IPS-NIHi7 (cell line): ENCODE measurements around the gene CES4A.
"Not testable (repeated sequence)": the region's sequence is repeated elsewhere in the genome, so short reads cannot be mapped to it uniquely, and the experiment has no call there.

ENCODE experiments used
- DNase-seq: peaks from one replicate; pipeline ENCODE4 v3.0.0; 2012; ENCODE audit warnings: mixed read lengths; ENCODE audit errors: extremely low spot score

The CES4A gene

DNA sequence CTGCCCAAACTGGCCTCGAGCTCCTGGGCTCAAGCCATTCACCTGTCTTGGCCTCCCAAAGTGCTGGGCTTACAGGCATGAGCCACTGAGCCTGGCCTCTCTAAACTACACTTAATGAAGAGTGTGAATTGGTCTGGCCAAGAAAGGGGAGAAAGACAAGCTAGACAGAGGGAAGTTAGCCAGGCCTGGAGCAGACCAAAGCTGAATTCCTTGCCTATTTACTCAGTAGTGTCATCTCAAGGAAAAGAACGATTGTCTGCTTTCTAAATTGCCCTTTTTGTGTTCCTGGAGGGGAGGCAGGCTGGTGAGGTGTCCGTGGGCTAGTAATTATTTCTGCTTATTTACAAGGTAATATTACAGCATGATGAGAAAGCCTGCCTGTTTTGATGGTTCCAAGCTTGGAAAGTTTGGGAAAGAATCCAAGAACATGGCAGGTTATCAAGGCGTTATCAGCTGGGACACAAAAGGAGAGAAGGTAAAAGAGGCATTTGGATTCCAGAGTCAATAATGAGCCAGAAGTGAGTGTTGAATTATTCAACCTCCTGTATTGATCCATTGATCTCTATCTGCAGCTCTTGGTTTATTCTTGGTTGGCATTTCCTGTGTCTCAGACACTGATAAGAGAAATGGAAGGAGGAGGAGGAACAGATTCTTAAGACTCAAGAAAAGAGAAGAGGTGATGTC is 34.3 kb downstream of the CES4A start:
- DNase-seq = no peak

DNA sequence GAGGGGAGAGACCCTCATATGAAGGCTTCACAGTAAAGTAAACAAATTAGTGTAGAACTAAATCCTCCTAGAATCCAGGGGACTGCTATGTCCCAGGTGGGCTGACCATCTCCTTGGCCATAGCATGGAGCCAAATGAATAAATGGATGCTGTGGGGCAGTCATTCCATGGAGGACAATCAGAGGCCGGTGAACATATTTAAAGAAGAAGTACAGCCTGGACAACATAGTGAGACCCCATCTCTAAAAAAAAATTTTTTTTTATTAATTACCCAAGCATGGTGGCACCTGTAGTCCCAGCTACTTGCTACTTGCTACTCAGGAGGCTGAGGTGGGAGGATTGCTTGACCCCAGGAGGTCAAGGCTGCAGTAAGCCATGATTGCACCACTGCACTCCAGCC is 35.3 kb downstream of the CES4A start:
- no peak for DNase-seq

DNA sequence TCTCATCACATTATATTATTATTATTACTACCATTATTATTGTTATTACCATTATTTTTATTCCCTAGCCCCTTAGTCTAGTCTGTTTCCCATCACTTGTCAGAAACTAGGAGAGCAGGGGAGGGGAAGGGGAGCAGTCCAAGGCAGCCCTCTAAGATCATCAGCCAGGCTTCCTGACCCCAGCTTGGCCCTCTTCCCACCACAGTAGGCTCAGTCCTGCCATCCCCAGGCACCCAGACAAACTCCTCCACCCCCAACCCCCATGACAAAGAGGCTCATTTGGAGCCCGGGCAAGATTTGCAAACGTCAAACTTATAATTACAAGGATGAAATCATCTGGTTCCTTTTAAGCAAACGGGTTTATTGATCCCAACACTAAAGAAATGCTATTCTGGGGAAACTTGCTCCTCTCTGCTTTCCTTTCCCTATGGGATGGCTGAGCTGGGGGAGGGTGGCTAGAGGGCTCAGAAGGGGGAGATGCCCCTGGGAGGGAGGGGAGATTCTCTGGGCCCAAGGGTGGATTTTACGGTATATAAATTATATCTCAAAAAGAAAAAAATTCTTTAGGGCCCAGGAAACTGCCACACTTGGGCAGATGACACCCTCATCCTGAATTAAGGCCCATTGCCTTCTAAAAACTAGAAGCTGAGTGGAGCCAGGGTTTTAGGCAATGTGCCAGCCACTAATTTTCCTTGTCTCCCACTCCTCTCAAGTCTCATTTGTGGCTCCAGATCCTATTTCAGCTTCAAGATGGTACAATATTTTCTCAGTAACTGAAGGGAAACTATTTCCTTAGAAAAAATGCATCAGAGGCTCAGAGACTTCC is 36.2 kb downstream of the CES4A start:
- no peak for DNase-seq

- DNase-seq = no peak
Measured at GRCh38 chr16:67025210-67025550, 36.8 kb downstream of the CES4A start.

DNA sequence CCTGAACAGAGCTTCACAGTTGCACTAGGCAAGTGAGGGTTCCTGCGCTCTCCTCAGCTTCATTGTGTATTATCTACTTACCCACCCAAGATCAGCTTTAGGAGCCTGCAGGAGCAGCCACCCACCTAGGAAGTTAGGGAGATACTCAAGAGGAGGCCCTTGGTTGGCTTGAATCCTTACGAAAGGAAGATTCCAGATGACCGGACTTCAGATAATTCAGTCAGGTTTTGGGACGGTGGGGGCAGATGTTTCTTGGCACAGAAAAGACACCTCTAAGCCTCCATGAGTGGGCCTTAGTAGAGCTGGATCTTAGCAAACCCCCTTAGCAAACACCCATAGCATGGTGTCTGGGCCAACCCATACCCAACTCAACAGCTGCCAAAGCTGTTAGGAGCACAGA is 38.2 kb downstream of the CES4A start:
- DNase-seq = no peak

- DNase-seq = no peak
Measured at GRCh38 chr16:67027046-67027445, 38.7 kb downstream of the CES4A start.

DNA sequence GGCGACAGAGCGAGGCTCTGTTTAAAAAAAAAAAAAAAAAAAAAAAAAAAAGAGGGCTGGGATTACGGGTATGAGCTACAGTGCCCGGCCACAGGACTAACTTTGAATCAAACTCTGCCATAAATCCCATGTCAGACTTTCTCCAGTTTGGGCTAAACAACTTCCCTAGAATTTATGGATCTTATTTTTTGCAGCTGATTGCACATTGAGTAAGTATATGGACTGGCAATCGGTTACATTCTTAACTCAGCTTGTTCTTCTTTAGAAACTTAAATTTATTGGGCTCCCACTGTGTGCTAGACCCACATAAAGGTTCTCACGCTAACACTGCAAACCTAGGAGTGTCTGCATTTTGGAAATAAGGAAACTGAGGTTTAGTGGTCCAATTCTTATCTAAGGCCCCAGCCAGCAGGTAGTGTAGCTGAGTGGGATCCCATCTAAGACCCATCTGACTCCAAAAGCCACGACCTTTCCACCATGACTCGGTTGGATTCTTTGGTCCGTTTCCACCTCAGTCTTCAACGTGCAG is 39.8 kb downstream of the CES4A start:
- DNase-seq = no peak

GRCh38 chr16:67028696-67029253 is 40.4 kb downstream of the CES4A start, which contains the start of gene CBFB:
TSS of gene CBFB (plus strand) at chr16:67029149. CDS start at chr16:67029408, 259 bp downstream.
- DNase-seq = peak; percentile 97

GRCh38 chr16:67029254-67030096 is 41.1 kb downstream of the CES4A start:
- peak; percentile 28 for DNase-seq

- DNase-seq = no peak
Measured at GRCh38 chr16:67030221-67030962, 42.0 kb downstream of the CES4A start.

DNA sequence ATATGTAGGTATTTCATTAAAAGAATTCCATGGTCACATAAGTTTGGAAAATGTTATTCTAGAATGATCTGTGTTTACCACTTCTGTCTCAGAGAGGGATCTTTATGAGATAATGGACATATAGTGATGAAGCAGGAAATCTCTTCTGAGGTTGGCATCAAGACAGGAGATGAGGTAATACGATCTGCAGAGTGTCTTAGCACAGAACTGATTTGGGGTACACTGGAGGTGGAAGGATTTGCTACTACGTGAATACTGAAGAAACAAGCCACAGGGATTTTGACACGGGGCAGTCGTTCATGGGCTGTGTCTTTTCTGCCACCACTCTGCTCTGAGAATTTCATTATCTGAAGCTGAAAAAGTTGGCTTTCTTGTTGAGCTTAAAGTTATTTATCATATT is 46.1 kb downstream of the CES4A start:
- DNase-seq = no peak

DNA sequence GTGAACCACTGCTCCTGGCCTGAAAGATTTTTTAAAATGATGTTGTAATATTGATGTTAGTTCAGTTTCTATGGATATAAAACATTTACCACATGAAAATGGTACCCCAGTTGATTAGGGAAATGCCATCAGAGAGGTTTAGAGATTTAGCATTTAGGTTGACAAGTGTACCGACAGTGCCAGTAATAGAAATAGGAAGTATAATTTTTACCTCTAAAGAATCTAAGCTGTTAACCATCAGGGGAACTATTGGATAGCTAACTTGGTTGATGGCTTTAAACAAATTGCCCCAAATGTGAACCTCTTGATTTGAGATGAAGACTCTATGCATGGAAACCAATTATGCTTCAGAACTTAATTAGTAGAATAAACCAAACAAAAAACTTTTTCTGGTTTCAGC is 47.0 kb downstream of the CES4A start:
- DNase-seq = no peak

DNA sequence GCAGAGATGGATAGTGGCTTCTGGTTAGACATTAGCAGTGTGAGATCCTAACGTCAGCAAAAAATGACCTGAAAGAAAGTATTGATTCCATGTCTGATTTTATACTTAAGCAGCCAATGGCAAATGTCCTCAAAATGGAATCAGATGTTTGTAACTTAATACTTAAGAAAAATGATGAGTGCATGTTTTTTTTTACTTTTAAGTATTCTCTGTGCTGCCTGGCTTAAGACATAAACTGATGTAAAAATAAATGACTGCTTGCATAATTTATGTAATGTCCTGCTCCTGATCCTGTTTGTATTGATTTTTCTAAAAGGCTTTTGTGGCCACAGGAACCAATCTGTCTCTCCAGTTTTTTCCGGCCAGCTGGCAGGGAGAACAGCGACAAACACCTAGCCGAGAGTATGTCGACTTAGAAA is 47.9 kb downstream of the CES4A start:
- no peak for DNase-seq

- no peak for DNase-seq
Measured at GRCh38 chr16:67039260-67040020, 51.1 kb downstream of the CES4A start.

- no peak for DNase-seq
Measured at GRCh38 chr16:67040166-67040565, 51.8 kb downstream of the CES4A start.

DNA sequence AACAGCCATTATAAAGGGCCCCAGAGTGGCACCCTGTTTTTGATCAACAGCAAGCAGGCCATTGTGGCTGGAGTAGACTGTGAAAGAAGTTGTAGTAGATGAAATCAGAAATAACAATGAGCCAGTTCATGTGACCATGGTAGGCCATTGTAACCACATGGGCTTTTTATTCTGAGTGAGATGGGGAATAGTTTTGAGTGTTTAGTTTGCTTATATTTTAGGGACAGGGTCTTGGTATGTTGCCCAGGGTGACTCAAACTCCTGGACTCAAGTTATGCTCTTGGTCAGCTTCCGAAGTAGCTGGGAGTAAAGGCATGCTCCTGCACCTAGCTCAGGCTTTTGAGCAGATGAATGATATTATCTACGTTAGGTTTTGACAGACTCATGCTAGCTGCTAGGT is 52.5 kb downstream of the CES4A start:
- DNase-seq = no peak

GRCh38 chr16:67041520-67041919 is 53.1 kb downstream of the CES4A start:
- DNase-seq = not testable (repeated sequence)

DNA sequence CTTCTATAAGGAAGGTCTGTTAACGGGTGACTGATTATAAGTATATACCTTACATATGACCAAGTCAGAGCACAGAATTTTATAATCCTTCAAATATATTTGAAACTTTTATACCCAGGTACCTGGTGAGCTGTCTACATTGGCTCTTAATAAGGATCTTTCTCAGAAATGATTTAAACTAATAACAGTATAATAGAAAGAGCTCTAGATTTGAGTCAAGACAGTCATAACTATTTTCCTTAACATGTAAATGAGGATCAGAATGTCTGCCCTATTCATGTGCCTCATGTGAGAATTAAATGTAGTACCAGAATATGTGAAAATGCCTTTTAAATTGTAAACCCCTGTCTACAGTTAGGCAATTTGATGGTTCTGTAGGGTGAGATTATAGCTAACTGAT is 55.0 kb downstream of the CES4A start:
- no peak for DNase-seq

GRCh38 chr16:67050796-67051195 is 62.4 kb downstream of the CES4A start:
- no peak for DNase-seq

DNA sequence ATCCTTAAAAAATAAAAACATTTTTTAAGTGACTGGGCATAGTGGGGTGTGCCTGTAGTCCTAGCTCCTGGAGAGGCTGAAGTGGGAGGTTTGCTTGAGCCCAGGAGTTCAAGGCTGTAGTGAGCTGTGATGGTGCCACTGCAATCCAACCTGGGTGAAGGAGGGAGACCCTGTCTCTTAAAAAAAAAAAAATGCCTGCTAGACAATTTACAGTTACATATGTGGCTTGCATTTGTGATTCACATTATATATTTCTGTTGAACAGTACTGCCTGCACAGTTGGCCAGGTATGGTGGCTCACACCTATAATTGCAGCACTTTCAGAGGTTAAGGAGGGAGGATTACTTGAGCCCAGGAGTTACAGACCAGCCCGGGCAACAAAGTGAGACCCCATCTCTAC is 64.0 kb downstream of the CES4A start:
- no peak for DNase-seq
